GM19025 (cell line): ENCODE results near the gene TPST2.
"Not testable (repeated sequence)": the region's sequence is repeated elsewhere in the genome, so short reads cannot be mapped to it uniquely, and the experiment has no call there.

Experiments used
- ATAC-seq: cut with Tn5 transposase; IDR thresholded peaks from one replicate; pipeline ENCODE4 v1.9.1; 2021; ENCODE audit warnings: mild to moderate bottlenecking, low read depth, moderate library complexity; ENCODE audit not compliant: unreplicated experiment

Gene TPST2

GRCh38 chr22:26589845-26590736, at the start of gene TPST2:
Gene TPST2, minus strand, starts transcription at chr22:26590132. Its CDS starts 48,502 bp downstream, at chr22:26541630.
- ATAC-seq = peak; percentile 73

GRCh38 chr22:26636296-26636695, 46.4 kb upstream of the TPST2 start:
- no peak for ATAC-seq

- no peak for ATAC-seq
These were observed 45.2 kb upstream of the TPST2 start for GRCh38 chr22:26635117-26635516.

GRCh38 chr22:26634189-26634588, 44.3 kb upstream of the TPST2 start:
- ATAC-seq = no peak

GRCh38 chr22:26632422-26633155, 42.7 kb upstream of the TPST2 start:
- no peak for ATAC-seq

GRCh38 chr22:26631282-26631681, 41.4 kb upstream of the TPST2 start:
- ATAC-seq = no peak

- ATAC-seq = no peak
These were observed 40.2 kb upstream of the TPST2 start for GRCh38 chr22:26629988-26630761.

- ATAC-seq = no peak
These were observed 34.9 kb upstream of the TPST2 start for GRCh38 chr22:26624803-26625202.

GRCh38 chr22:26623984-26624383, 34.1 kb upstream of the TPST2 start:
- ATAC-seq = no peak

GRCh38 chr22:26621663-26622062, 31.7 kb upstream of the TPST2 start, which contains the start of gene CRYBA4:
Gene CRYBA4, plus strand, starts transcription at chr22:26621963. Its CDS starts 634 bp downstream, at chr22:26622597.
- no peak for ATAC-seq

- ATAC-seq = no peak
These were observed 30.3 kb upstream of the TPST2 start for GRCh38 chr22:26620197-26620596.

GRCh38 chr22:26619510-26619909, 29.6 kb upstream of the TPST2 start:
- ATAC-seq = no peak

- no peak for ATAC-seq
These were observed 28.5 kb upstream of the TPST2 start for GRCh38 chr22:26618455-26618854.

- no peak for ATAC-seq
These were observed 27.6 kb upstream of the TPST2 start, which contains the start of gene CRYBB1 for GRCh38 chr22:26617271-26618199. Gene CRYBB1, minus strand, starts transcription at chr22:26618027. Its CDS starts 1,708 bp downstream, at chr22:26616319.

GRCh38 chr22:26616650-26617049, 26.7 kb upstream of the TPST2 start:
- ATAC-seq = no peak

GRCh38 chr22:26615830-26616435, 26.0 kb upstream of the TPST2 start:
- ATAC-seq = no peak

- peak; percentile 46 for ATAC-seq
These were observed 25.2 kb upstream of the TPST2 start for GRCh38 chr22:26615149-26615548.

- ATAC-seq = no peak
These were observed 24.4 kb upstream of the TPST2 start for GRCh38 chr22:26614322-26614721.

- not testable (repeated sequence) for ATAC-seq
These were observed 23.8 kb upstream of the TPST2 start for GRCh38 chr22:26613753-26614152.
